HS-27A (cell line): Measurements from ENCODE around the gene EPB41L1.
A peak's percentile ranks its signal among the peaks of the same experiment; 100 is the strongest.

ENCODE experiments used
- DNase-seq: peaks from one replicate; pipeline ENCODE4 v3.0.0-alpha.2; 2012; ENCODE audit warnings: low read depth, missing footprints

The EPB41L1 gene

GRCh38 chr20:36225666-36226065 is 71.1 kb downstream of the EPB41L1 start:
- no peak for DNase-seq

DNA sequence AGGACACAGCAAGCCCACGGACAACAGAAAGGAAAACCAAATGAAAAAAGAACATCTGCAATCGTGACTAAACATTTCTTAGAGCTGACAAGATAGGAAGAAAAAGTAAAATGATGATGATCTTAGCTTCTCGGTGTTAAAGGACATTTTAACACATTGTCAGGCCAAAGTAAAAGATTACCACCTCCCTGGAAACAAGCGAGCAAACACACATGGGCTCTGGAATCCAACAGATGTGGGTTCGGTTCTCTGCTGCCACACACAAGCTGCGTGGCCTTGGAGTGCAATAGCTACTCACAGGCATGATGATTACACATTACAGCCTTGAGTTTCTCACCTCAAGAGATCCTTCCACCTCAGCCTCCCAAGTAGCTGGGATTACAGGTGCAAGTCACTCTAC is 74.2 kb downstream of the EPB41L1 start:
- DNase-seq: no peak

- no peak for DNase-seq
These were observed 75.5 kb downstream of the EPB41L1 start for GRCh38 chr20:36230019-36230418.

GRCh38 chr20:36231331-36231730 is 76.8 kb downstream of the EPB41L1 start:
- DNase-seq: no peak

- DNase-seq: no peak
These were observed 80.3 kb downstream of the EPB41L1 start for GRCh38 chr20:36234771-36235320.

- DNase-seq: peak; percentile 52
These were observed 81.6 kb downstream of the EPB41L1 start, which contains the start of gene AAR2 for GRCh38 chr20:36235892-36236785. AAR2 (plus strand) TSS chr20:36236478; CDS start chr20:36239869, 3,391 bp downstream.

- DNase-seq: no peak
These were observed 82.2 kb downstream of the EPB41L1 start for GRCh38 chr20:36236786-36237121.

- DNase-seq: no peak
These were observed 82.9 kb downstream of the EPB41L1 start for GRCh38 chr20:36237477-36237876.

DNA sequence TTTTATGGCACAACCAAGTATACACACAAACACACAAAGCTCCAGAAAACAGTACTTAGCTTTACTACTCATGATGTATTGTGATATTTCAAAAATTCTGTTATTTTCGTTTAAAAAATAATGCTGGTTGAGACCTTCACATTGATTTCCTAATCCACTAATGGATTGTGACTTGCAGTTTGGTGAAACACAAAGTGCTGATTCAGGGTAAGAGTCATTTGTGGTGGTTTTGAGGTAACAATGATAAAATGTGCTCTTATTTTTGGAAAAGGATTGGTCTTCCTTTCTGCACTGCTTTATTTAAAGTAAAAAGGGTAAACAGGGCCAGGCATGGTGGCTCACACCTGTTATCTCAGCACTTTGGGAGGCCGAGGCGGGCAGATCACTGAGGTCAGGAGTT is 83.6 kb downstream of the EPB41L1 start:
- no peak for DNase-seq

GRCh38 chr20:36238760-36239159 is 84.2 kb downstream of the EPB41L1 start:
- DNase-seq: no peak

GRCh38 chr20:36240076-36240475 is 85.5 kb downstream of the EPB41L1 start:
- DNase-seq: no peak

DNA sequence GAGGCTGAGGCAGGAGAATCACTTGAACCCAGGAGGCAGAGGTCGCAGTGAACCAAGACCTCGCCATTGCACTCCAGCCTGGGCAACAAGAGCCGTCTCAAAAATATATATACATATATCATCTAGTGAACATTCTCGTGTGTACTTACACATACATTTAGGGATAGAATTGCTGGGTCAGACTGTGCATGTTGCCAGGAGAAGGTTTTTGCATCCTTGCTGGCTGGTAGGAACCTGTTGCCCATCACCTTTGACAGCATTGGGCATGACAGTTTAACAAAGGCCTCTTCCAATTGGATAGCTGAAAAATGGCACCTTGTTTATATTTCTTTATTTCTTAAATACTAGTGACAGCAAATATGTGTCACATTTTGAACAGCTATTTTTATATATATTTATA is 87.1 kb downstream of the EPB41L1 start:
- DNase-seq: no peak

DNA sequence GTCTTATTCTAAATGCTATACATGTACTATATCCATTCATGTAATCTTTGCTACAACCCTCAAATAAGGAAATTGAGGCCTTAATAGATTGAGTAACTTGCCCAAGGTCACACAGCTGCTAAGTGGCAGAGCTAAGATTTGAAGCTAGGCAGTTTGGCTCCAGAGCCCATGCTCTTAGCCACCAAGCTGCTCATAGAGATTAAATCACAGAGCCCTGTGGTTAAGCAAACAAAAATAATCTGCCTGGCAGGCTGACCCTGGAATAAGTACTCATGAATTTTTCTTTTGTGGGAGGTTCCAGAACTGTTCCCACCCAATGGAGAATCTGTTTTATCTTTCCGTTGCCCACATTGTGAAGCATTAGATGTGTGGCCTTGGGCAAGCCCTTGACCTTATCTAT is 89.2 kb downstream of the EPB41L1 start:
- DNase-seq: no peak

DNA sequence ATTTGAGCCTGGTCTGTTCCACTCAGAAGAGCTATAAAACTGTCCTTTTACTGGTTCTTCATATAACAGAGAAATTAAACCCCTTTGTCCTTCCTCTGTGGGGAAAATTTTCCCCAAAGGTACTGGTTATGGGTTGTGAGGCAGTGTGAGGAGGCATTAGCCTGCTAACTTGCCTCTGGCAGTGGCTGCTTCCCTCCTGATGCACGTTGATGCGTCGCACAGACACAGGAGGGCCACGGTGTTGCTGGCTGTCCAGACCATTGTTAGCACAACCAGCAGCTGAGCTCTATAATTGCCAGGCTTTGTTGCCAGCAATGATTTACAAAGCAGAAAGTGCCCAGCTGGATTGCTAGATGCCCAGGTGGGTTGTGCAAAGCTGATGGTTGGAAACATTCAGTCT is 91.9 kb downstream of the EPB41L1 start:
- no peak for DNase-seq

DNA sequence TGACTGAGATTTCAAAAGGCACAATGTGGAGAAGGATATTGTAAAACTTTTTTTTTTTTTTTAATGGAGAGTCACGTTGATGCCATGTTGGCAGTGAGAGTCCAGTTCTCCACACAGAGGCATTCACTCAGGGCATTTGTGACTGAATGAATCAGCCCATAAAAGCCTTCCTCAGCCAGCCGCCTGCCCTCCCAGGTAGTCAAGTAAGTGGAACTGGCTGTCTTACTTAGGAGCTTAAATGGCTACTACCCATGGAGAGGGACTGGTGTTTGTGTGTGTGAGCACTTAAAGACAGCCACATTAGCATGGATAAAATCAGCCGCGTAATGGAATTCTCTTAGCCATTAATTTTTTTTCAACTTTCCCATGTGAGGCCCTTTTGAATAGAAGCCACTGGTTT is 94.3 kb downstream of the EPB41L1 start:
- DNase-seq: no peak

GRCh38 chr20:36249450-36249849 is 94.9 kb downstream of the EPB41L1 start:
- no peak for DNase-seq

- DNase-seq: no peak
These were observed 96.9 kb downstream of the EPB41L1 start for GRCh38 chr20:36251426-36251825.

- DNase-seq: no peak
These were observed 98.0 kb downstream of the EPB41L1 start for GRCh38 chr20:36252511-36252910.

GRCh38 chr20:36253036-36253435 is 98.5 kb downstream of the EPB41L1 start:
- no peak for DNase-seq

GRCh38 chr20:36254076-36254475 is 99.5 kb downstream of the EPB41L1 start:
- no peak for DNase-seq

DNA sequence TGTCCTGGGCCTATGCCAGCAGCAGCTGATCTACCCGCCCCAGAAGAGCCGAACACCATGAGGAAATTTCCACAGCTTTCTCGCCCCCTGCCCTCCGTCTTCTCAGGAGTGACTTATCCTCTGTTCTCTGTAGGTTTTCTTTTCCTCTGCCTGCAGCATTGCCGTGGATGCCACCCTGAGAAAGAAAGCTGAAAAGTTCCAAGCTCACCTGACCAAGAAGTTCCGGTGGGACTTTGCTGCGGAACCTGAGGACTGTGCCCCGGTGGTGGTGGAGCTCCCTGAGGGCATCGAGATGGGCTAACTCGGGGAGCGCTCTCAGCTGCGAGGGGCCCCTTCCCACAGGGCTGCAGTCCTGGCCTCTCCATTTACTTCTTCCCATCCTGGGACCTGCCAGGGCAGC is 100.9 kb downstream of the EPB41L1 start:
- no peak for DNase-seq

GRCh38 chr20:36259177-36260061 is 104.9 kb downstream of the EPB41L1 start:
- no peak for DNase-seq

DNA sequence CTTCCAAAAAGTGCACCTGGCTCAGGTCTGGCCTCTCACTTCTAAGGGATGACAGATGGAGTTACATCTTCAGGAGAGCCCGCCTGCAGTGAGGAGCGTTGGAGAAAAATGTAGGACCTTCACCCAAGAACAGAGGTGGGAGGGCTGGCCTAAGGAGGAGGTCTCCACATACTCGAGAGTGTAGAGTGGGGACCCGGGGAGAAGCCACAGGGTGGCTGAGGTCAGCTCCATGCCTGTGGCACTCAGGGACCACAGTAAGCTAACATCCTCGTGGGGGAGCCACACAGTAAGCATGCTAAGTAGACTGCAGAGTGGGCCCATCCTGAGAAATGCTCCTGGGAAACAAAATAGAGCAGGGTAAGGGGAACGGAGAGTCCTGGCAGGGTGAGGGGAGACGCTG is 105.8 kb downstream of the EPB41L1 start:
- DNase-seq: no peak
